ENCODE results near the gene MT1G. TPM values are rescaled to one million over a fixed set of nuclear protein-coding genes. Genes with fewer than 3 reads are reported as not detected.

The MT1G gene
- polyA plus RNA-seq, 1 donor from 2014 or later: not detected

DNA sequence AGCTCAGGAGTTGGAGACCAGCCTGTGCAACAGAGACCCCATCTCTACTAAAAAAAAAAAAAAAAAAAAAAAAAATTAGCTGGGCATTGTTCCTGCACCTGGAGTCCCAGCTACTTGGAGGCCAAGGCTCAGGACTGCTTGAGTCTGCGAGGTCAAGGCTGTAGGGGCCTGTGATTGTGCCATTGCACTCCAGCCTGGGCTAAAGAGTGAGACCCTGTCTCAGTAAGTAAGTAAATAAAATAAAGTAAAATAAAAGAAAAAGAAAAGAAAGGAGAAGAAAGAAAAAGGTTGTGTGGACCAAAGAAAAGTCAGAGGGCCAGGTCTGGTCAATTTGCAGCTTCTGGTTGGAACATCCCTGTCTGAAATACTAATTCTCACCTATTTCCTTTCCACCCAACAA is 32.8 kb upstream of the MT1G start:
- Histone ChIP-seq H3K9ac (ENCODE audit: low read length) (no peak overlapping the region), H4K20me1 (ENCODE audit: insufficient read depth) (no peaks in the 10 kb centered on the region), H3K4me3 (ENCODE audit: low read length) (no peak overlapping the region), H3K27me3 (ENCODE audit: insufficient read depth, low read depth, low read length) (no peaks in the 10 kb centered on the region), H2AFZ (ENCODE audit: low read depth, low read length) (no peak overlapping the region), H3F3A (ENCODE audit: insufficient read depth, low read length, poor library complexity, severe bottlenecking) (no peaks in the 10 kb centered on the region), H3K9me2 (ENCODE audit: insufficient read depth, low read length) (no peaks in the 10 kb centered on the region), H3K9me3 (ENCODE audit: low read length) (no peaks in the 10 kb centered on the region), H3K4me2 (ENCODE audit: low read length) (no peak overlapping the region), H3K79me2 (replicated peaks; ENCODE audit: insufficient read depth, low read length) (no peaks in the 10 kb centered on the region), H3K36me3 (ENCODE audit: insufficient read depth, low read length) (no peaks in the 10 kb centered on the region), H3K27ac (ENCODE audit: low read length) (no peak overlapping the region)
- TF ChIP-seq, protein P1, sequence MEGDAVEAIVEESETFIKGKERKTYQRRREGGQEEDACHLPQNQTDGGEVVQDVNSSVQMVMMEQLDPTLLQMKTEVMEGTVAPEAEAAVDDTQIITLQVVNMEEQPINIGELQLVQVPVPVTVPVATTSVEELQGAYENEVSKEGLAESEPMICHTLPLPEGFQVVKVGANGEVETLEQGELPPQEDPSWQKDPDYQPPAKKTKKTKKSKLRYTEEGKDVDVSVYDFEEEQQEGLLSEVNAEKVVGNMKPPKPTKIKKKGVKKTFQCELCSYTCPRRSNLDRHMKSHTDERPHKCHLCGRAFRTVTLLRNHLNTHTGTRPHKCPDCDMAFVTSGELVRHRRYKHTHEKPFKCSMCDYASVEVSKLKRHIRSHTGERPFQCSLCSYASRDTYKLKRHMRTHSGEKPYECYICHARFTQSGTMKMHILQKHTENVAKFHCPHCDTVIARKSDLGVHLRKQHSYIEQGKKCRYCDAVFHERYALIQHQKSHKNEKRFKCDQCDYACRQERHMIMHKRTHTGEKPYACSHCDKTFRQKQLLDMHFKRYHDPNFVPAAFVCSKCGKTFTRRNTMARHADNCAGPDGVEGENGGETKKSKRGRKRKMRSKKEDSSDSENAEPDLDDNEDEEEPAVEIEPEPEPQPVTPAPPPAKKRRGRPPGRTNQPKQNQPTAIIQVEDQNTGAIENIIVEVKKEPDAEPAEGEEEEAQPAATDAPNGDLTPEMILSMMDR (IDR thresholded peaks at IDR 0.05; ENCODE audit: poor library complexity, severe bottlenecking): no peak
- TF ChIP-seq, protein P2, sequence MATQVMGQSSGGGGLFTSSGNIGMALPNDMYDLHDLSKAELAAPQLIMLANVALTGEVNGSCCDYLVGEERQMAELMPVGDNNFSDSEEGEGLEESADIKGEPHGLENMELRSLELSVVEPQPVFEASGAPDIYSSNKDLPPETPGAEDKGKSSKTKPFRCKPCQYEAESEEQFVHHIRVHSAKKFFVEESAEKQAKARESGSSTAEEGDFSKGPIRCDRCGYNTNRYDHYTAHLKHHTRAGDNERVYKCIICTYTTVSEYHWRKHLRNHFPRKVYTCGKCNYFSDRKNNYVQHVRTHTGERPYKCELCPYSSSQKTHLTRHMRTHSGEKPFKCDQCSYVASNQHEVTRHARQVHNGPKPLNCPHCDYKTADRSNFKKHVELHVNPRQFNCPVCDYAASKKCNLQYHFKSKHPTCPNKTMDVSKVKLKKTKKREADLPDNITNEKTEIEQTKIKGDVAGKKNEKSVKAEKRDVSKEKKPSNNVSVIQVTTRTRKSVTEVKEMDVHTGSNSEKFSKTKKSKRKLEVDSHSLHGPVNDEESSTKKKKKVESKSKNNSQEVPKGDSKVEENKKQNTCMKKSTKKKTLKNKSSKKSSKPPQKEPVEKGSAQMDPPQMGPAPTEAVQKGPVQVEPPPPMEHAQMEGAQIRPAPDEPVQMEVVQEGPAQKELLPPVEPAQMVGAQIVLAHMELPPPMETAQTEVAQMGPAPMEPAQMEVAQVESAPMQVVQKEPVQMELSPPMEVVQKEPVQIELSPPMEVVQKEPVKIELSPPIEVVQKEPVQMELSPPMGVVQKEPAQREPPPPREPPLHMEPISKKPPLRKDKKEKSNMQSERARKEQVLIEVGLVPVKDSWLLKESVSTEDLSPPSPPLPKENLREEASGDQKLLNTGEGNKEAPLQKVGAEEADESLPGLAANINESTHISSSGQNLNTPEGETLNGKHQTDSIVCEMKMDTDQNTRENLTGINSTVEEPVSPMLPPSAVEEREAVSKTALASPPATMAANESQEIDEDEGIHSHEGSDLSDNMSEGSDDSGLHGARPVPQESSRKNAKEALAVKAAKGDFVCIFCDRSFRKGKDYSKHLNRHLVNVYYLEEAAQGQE (IDR thresholded peaks at IDR 0.05; ENCODE audit: borderline replicate concordance): no peak

DNA sequence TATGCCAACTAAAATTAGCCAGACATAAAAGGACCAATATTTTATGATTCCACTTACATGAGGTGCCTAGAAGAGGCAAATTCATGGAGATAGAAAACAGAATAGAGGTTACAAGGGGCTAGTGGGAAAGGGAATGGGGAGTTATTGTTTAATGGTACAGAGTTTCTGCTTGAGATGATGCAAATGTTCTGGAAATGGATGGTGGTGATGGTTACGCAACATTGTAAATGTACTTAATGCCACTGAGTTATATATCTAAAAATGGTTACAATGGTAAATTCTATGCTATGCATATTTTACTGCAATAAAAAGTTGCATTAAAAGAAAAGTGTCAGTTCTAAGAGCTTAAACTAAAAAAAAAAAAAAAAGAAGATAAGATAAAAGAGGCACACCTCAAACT is 32.3 kb upstream of the MT1G start:
- H3K9me3 ChIP-seq (ENCODE audit: low read length): no peaks in the 10 kb centered on the region
- H3F3A ChIP-seq (ENCODE audit: insufficient read depth, low read length, poor library complexity, severe bottlenecking): no peaks in the 10 kb centered on the region
- no peak overlapping the region for H3K4me3 ChIP-seq (ENCODE audit: low read length)
- H3K27ac ChIP-seq (ENCODE audit: low read length): no peak overlapping the region
- H3K9ac ChIP-seq (ENCODE audit: low read length): no peak overlapping the region
- no peaks in the 10 kb centered on the region for H3K9me2 ChIP-seq (ENCODE audit: insufficient read depth, low read length)
- TF ChIP-seq, protein P1 (IDR thresholded peaks at IDR 0.05; ENCODE audit: poor library complexity, severe bottlenecking): no peak
- no peak for TF ChIP-seq MXI1 (conservative IDR thresholded peaks at IDR 0.05; ENCODE audit: poor library complexity, severe bottlenecking)
- TF ChIP-seq SMC3 (conservative IDR thresholded peaks at IDR 0.05; ENCODE audit: poor library complexity): no peak
- no peak for TF ChIP-seq TAF1 (IDR thresholded peaks at IDR 0.05; ENCODE audit: low read depth)
- TF ChIP-seq, protein P2 (IDR thresholded peaks at IDR 0.05; ENCODE audit: borderline replicate concordance): no peak
- no peak for TF ChIP-seq POLR2AphosphoS5 (IDR thresholded peaks at IDR 0.05)
- no peak for TF ChIP-seq EZH2 (IDR thresholded peaks at IDR 0.05; ENCODE audit: borderline replicate concordance, insufficient read depth, low read length, poor library complexity, severe bottlenecking)
- no peaks in the 10 kb centered on the region for H3K27me3 ChIP-seq (ENCODE audit: insufficient read depth, low read depth, low read length)
- no peaks in the 10 kb centered on the region for H3K36me3 ChIP-seq (ENCODE audit: insufficient read depth, low read length)
- H2AFZ ChIP-seq (ENCODE audit: low read depth, low read length): no peak overlapping the region
- H4K20me1 ChIP-seq (ENCODE audit: insufficient read depth): no peaks in the 10 kb centered on the region
- no peak overlapping the region for H3K4me2 ChIP-seq (ENCODE audit: low read length)
- no peaks in the 10 kb centered on the region for H3K79me2 ChIP-seq (replicated peaks; ENCODE audit: insufficient read depth, low read length)
